Fibroblast of pulmonary artery (primary cell): ENCODE data around the gene ASB8.

Source experiments
- DNase-seq: peaks from one replicate; pipeline ENCODE4 v3.0.0-alpha.2; 2010; ENCODE audit warnings: low read depth
- H3K4me3 ChIP-seq: replicated peaks from 2 replicates; pipeline ENCODE4 v1.5.1; 2011; ENCODE audit warnings: low read depth, mild to moderate bottlenecking, control low read depth, low read length, moderate library complexity
- CTCF ChIP-seq: IDR thresholded peaks from 2 replicates; pipeline ENCODE4 v1.5.1; 2011; ENCODE audit warnings: mild to moderate bottlenecking, control low read depth, low read length, inconsistent platforms; ENCODE audit errors: missing control alignments

ASB8 gene

GRCh38 chr12:48143898-48144297 lies 13.4 kb downstream of the ASB8 start:
- no peak overlapping the region for H3K4me3 ChIP-seq
- DNase-seq = no peak
- no peak for TF ChIP-seq CTCF

- no peak for DNase-seq
- TF ChIP-seq CTCF = no peak
- H3K4me3 ChIP-seq = no peak overlapping the region
These were observed 14.3 kb downstream of the ASB8 start for GRCh38 chr12:48142818-48143674.

GRCh38 chr12:48135027-48135426 lies 22.3 kb downstream of the ASB8 start:
- H3K4me3 ChIP-seq = no peak overlapping the region
- no peak for TF ChIP-seq CTCF
- no peak for DNase-seq

GRCh38 chr12:48132826-48133225 lies 24.5 kb downstream of the ASB8 start:
- no peak overlapping the region for H3K4me3 ChIP-seq
- no peak for DNase-seq
- TF ChIP-seq CTCF = no peak

- no peak for DNase-seq
- TF ChIP-seq CTCF = no peak
These were observed 25.8 kb downstream of the ASB8 start for GRCh38 chr12:48131517-48131916.

GRCh38 chr12:48129376-48129775 lies 27.9 kb downstream of the ASB8 start:
- no peak overlapping the region for H3K4me3 ChIP-seq
- no peak for DNase-seq
- no peak for TF ChIP-seq CTCF

More at GRCh38 chr12:48131517-48131916, 25.8 kb downstream of the ASB8 start:
- H3K4me3 ChIP-seq = no peak overlapping the region

GRCh38 chr12:48128800-48129199 lies 28.5 kb downstream of the ASB8 start:
- DNase-seq = no peak
- TF ChIP-seq CTCF = no peak
- H3K4me3 ChIP-seq = no peak overlapping the region
